ENCODE results near the gene TTC7B. TPM values are rescaled to one million over a fixed set of nuclear protein-coding genes. Genes with fewer than 3 reads are reported as not detected.
A peak's percentile ranks its signal among the peaks of the same experiment; 100 is the strongest.

TTC7B gene
- total and polyA plus RNA-seq, 10 of the 15 experiments (the other 5 are each of a cell fraction or from before 2014, with no cell fraction given) = under 0.01 to 1.1 (median 0.26) TPM; not detected in 2

DNA sequence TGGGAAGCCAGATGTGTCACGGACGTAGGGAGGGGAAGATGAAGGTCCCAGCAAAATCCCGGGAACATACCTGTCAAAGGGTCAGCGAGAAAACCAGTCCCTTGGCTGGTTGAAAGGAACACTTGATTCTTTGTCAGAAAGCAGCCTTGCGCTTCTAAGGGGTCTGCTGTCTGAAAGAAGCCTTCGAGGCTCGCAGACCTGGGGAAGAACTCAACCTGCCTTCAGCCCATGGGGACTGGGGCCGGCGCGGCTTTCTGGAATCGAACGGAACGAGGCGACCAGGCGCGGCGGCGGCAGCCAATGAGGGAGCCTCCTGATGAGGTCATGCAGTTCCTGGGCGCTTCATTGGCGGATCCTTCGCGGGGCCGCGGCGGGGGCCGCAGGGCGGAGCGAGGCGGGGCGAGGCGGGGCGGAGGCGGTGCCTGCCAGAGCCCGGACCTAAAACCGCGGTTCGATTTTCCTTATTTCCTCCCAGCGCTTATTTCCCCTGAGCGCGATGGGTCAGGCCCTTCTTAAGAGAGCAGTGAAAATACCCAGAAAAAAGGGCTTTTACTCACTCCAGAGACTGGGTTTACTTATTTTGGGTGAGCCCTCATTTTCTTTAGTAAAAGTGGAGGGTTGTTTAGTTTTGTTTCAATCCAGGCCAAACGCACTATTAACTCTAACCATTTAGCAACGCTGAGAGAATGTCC, 11.8 kb upstream of the TTC7B start (continued):
- TF ChIP-seq, protein P1, sequence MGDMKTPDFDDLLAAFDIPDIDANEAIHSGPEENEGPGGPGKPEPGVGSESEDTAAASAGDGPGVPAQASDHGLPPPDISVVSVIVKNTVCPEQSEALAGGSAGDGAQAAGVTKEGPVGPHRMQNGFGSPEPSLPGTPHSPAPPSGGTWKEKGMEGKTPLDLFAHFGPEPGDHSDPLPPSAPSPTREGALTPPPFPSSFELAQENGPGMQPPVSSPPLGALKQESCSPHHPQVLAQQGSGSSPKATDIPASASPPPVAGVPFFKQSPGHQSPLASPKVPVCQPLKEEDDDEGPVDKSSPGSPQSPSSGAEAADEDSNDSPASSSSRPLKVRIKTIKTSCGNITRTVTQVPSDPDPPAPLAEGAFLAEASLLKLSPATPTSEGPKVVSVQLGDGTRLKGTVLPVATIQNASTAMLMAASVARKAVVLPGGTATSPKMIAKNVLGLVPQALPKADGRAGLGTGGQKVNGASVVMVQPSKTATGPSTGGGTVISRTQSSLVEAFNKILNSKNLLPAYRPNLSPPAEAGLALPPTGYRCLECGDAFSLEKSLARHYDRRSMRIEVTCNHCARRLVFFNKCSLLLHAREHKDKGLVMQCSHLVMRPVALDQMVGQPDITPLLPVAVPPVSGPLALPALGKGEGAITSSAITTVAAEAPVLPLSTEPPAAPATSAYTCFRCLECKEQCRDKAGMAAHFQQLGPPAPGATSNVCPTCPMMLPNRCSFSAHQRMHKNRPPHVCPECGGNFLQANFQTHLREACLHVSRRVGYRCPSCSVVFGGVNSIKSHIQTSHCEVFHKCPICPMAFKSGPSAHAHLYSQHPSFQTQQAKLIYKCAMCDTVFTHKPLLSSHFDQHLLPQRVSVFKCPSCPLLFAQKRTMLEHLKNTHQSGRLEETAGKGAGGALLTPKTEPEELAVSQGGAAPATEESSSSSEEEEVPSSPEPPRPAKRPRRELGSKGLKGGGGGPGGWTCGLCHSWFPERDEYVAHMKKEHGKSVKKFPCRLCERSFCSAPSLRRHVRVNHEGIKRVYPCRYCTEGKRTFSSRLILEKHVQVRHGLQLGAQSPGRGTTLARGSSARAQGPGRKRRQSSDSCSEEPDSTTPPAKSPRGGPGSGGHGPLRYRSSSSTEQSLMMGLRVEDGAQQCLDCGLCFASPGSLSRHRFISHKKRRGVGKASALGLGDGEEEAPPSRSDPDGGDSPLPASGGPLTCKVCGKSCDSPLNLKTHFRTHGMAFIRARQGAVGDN (IDR thresholded peaks at IDR 0.05) = no peak
- TF ChIP-seq BMI1 (IDR thresholded peaks at IDR 0.05; ENCODE audit: borderline replicate concordance) = no peak
- TF ChIP-seq, protein P2, sequence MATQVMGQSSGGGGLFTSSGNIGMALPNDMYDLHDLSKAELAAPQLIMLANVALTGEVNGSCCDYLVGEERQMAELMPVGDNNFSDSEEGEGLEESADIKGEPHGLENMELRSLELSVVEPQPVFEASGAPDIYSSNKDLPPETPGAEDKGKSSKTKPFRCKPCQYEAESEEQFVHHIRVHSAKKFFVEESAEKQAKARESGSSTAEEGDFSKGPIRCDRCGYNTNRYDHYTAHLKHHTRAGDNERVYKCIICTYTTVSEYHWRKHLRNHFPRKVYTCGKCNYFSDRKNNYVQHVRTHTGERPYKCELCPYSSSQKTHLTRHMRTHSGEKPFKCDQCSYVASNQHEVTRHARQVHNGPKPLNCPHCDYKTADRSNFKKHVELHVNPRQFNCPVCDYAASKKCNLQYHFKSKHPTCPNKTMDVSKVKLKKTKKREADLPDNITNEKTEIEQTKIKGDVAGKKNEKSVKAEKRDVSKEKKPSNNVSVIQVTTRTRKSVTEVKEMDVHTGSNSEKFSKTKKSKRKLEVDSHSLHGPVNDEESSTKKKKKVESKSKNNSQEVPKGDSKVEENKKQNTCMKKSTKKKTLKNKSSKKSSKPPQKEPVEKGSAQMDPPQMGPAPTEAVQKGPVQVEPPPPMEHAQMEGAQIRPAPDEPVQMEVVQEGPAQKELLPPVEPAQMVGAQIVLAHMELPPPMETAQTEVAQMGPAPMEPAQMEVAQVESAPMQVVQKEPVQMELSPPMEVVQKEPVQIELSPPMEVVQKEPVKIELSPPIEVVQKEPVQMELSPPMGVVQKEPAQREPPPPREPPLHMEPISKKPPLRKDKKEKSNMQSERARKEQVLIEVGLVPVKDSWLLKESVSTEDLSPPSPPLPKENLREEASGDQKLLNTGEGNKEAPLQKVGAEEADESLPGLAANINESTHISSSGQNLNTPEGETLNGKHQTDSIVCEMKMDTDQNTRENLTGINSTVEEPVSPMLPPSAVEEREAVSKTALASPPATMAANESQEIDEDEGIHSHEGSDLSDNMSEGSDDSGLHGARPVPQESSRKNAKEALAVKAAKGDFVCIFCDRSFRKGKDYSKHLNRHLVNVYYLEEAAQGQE (IDR thresholded peaks at IDR 0.05; ENCODE audit: low read depth, low read length) = no peak
- TF ChIP-seq SREBF1 (IDR thresholded peaks at IDR 0.05; ENCODE audit: low read length) = no peak
- no peak for TF ChIP-seq POU2F2 (IDR thresholded peaks at IDR 0.05; ENCODE audit: borderline replicate concordance, low read depth, low read length)
- TF ChIP-seq, protein P3, sequence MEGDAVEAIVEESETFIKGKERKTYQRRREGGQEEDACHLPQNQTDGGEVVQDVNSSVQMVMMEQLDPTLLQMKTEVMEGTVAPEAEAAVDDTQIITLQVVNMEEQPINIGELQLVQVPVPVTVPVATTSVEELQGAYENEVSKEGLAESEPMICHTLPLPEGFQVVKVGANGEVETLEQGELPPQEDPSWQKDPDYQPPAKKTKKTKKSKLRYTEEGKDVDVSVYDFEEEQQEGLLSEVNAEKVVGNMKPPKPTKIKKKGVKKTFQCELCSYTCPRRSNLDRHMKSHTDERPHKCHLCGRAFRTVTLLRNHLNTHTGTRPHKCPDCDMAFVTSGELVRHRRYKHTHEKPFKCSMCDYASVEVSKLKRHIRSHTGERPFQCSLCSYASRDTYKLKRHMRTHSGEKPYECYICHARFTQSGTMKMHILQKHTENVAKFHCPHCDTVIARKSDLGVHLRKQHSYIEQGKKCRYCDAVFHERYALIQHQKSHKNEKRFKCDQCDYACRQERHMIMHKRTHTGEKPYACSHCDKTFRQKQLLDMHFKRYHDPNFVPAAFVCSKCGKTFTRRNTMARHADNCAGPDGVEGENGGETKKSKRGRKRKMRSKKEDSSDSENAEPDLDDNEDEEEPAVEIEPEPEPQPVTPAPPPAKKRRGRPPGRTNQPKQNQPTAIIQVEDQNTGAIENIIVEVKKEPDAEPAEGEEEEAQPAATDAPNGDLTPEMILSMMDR (IDR thresholded peaks at IDR 0.05 in 2 of 3, conservative IDR thresholded peaks at IDR 0.05 in 1 of 3; ENCODE audit: control insufficient read depth in 2 of 3, extremely low read depth in 1 of 3, insufficient read depth in 1 of 3, low read depth in 3 of 3, low read length in 3 of 3) = no peak
- 0 out of 3 replicates have a peak, but pooled peaks of 1 of the 2 experiments have one; percentile 7 for TF ChIP-seq EGR1 (IDR thresholded peaks at IDR 0.05; ENCODE audit: borderline replicate concordance in 1 of 2, low read depth in 2 of 2, low read length in 2 of 2)
- TF ChIP-seq, protein P4, sequence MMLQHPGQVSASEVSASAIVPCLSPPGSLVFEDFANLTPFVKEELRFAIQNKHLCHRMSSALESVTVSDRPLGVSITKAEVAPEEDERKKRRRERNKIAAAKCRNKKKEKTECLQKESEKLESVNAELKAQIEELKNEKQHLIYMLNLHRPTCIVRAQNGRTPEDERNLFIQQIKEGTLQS (IDR thresholded peaks at IDR 0.05; ENCODE audit: borderline replicate concordance, extremely low read depth, low read depth, low read length) = no peak
- no peak for TF ChIP-seq SIN3A (IDR thresholded peaks at IDR 0.05; ENCODE audit: low read depth, low read length)
- TF ChIP-seq CBX5 (IDR thresholded peaks at IDR 0.05; ENCODE audit: low read depth) = no peak
- TF ChIP-seq, protein P5, sequence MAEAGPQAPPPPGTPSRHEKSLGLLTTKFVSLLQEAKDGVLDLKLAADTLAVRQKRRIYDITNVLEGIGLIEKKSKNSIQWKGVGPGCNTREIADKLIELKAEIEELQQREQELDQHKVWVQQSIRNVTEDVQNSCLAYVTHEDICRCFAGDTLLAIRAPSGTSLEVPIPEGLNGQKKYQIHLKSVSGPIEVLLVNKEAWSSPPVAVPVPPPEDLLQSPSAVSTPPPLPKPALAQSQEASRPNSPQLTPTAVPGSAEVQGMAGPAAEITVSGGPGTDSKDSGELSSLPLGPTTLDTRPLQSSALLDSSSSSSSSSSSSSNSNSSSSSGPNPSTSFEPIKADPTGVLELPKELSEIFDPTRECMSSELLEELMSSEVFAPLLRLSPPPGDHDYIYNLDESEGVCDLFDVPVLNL (IDR thresholded peaks at IDR 0.05; ENCODE audit: low read depth, low read length) = peak; percentile 57; the same call in 1 of the 2 replicates
- no peak for TF ChIP-seq DPF2 (IDR thresholded peaks at IDR 0.05)
- TF ChIP-seq SIX5 (IDR thresholded peaks at IDR 0.05; ENCODE audit: low read depth, low read length, severe bottlenecking) = no peak
- TF ChIP-seq TCF7 (IDR thresholded peaks at IDR 0.05; ENCODE audit: borderline replicate concordance) = no peak
- TF ChIP-seq RAD21 (IDR thresholded peaks at IDR 0.05; ENCODE audit: insufficient read depth, low read depth, low read length) = no peak
- no peak for TF ChIP-seq TBL1XR1 (IDR thresholded peaks at IDR 0.05; ENCODE audit: low read depth, low read length)
- TF ChIP-seq ATF7 (IDR thresholded peaks at IDR 0.05; ENCODE audit: low read depth) = peak; percentile 74
- TF ChIP-seq, protein P6, sequence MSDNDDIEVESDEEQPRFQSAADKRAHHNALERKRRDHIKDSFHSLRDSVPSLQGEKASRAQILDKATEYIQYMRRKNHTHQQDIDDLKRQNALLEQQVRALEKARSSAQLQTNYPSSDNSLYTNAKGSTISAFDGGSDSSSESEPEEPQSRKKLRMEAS (IDR thresholded peaks at IDR 0.05; ENCODE audit: low read depth, low read length) = peak; percentile 23; the same call in 1 of the 2 replicates
